B cell (primary cell): ENCODE measurements around the gene NOC2L.

Source experiments
- CTCF ChIP-seq: fragments of 200-600 bp; IDR thresholded peaks from one replicate; pipeline ENCODE4 v1.8.0; 2022; ENCODE audit warnings: antibody characterized with exemption, mild to moderate bottlenecking
- EZH2 ChIP-seq: IDR thresholded peaks from 2 replicates; pipeline ENCODE4 v1.6.1; 2012; ENCODE audit warnings: borderline replicate concordance, low read depth, mild to moderate bottlenecking, moderate library complexity, low read length; ENCODE audit not compliant: insufficient read depth, poor library complexity, severe bottlenecking

- no peak for TF ChIP-seq CTCF
- TF ChIP-seq EZH2, result no peak
Observed at GRCh38 chr1:985126-985525, 26.1 kb upstream of the NOC2L start.
